ENCODE measurements around the gene GTF3C6.
A peak's percentile ranks its signal among the peaks of the same experiment; 100 is the strongest.

GTF3C6 gene

DNA sequence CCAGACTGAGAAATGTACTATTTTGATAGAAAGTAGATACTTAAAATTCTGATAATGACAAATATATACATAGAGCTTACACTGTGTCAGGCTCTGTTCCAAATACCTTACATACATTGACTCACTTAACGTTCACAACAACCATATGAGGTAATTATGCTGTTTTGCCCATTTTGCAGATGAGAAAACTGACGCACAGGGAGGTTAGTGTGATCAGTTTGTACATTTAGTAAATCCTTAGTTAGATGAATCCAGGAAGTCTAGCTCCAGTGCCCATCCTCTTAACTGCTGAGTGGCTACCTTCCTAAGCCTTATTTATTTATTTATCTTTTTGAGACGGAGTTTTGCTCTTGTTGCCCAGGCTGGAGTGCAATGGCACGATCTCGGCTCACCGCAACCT, 23.3 kb upstream of the GTF3C6 start:
- TF ChIP-seq, protein P1, sequence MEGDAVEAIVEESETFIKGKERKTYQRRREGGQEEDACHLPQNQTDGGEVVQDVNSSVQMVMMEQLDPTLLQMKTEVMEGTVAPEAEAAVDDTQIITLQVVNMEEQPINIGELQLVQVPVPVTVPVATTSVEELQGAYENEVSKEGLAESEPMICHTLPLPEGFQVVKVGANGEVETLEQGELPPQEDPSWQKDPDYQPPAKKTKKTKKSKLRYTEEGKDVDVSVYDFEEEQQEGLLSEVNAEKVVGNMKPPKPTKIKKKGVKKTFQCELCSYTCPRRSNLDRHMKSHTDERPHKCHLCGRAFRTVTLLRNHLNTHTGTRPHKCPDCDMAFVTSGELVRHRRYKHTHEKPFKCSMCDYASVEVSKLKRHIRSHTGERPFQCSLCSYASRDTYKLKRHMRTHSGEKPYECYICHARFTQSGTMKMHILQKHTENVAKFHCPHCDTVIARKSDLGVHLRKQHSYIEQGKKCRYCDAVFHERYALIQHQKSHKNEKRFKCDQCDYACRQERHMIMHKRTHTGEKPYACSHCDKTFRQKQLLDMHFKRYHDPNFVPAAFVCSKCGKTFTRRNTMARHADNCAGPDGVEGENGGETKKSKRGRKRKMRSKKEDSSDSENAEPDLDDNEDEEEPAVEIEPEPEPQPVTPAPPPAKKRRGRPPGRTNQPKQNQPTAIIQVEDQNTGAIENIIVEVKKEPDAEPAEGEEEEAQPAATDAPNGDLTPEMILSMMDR (IDR thresholded peaks at IDR 0.05; ENCODE audit: low read depth, low read length) = no peak
- TF ChIP-seq EZH2phosphoT487 (IDR thresholded peaks at IDR 0.05; ENCODE audit: low read depth) = no peak
- Histone ChIP-seq H3K9me3 (ENCODE audit: insufficient read depth, low read length) (no peaks in the 10 kb centered on the region), H3K4me1 (ENCODE audit: low read length) (peaks cover 15% of the 10 kb centered on the region)

DNA sequence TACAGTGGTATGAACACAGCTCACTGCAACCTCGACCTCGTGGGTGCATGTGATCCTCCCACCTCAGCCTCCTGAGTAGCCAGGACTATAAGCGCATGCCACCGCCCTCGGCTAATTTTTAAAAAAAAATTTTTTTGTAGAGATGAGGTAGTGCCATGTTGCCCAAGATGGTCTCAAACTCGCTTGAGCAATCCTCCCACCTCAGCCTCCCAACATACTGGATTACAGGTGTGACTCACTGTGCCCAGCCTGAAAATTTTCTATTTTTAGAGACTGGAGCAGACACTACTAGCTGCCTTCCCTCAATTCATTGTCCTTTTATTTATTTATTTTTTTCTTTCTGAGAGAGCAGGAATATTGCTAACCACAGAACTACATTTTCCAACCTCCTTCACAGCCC, 20.3 kb upstream of the GTF3C6 start:
- no peaks in the 10 kb centered on the region for H3K27me3 ChIP-seq (ENCODE audit: low read depth, low read length)
- no peak overlapping the region for H2AFZ ChIP-seq (ENCODE audit: low read depth, low read length)
- peaks cover 12% of the 10 kb centered on the region for H3K4me1 ChIP-seq (ENCODE audit: low read length)

More for the DNA sequence above, 23.3 kb upstream of the GTF3C6 start:
- H3K27ac ChIP-seq (ENCODE audit: low read length) = no peak overlapping the region
- H4K20me1 ChIP-seq (ENCODE audit: insufficient read depth, low read length) = no peaks in the 10 kb centered on the region
- no peak overlapping the region for H3K4me2 ChIP-seq (ENCODE audit: low read length)
- H3K4me3 ChIP-seq (ENCODE audit: low read length) = no peak overlapping the region
- H3K79me2 ChIP-seq (ENCODE audit: low read length) = no peaks in the 10 kb centered on the region
- H3K36me3 ChIP-seq (replicated peaks; ENCODE audit: low read depth, low read length) = no peaks in the 10 kb centered on the region
- no peak overlapping the region for H2AFZ ChIP-seq (ENCODE audit: low read depth, low read length)
- H3K27me3 ChIP-seq (ENCODE audit: low read depth, low read length) = no peaks in the 10 kb centered on the region
- H3K9ac ChIP-seq (ENCODE audit: low read length) = no peak overlapping the region

DNA sequence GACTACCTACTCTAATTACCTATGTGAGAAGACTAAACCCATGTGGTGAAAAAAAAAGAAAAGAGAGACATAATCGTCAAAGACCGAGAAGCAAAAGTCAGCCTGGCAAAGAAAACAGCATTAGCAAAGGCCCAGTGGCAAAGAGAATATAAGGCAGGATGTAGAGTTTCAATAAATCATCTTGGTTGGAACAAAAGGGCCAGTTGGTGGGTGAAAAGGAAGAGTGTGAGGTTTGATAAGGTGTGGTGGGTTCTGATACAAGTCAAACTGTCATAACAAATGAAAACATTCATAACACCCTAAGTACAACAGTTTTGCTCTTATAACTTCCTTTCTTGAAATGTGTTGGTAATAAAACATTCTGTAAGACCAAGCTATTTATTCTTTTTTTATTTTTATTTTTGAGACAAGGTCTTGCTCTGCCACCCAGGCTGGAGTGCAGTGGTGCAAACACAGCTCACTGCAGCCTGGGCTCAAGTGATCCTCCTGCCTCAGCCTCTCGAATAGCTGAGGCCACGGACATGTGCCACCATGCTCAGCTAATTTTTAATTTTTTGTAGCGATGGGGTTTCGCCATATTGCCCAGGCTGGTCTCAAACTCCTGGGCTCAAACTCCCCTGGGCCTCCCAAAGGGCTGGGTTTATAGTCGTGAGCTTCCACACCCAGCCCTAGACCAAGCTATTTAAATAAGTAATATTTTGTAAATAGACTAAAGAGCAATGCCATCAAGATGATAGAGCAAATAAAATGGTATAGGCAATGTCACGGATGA, 18.9 kb upstream of the GTF3C6 start:
- H3K9me3 ChIP-seq (ENCODE audit: insufficient read depth, low read length) = no peaks in the 10 kb centered on the region
- H3K27me3 ChIP-seq (ENCODE audit: low read depth, low read length) = no peaks in the 10 kb centered on the region
- TF ChIP-seq, protein P1 (IDR thresholded peaks at IDR 0.05; ENCODE audit: low read depth, low read length) = no peak
- TF ChIP-seq EZH2phosphoT487 (IDR thresholded peaks at IDR 0.05; ENCODE audit: low read depth) = no peak
- no peaks in the 10 kb centered on the region for H4K20me1 ChIP-seq (ENCODE audit: insufficient read depth, low read length)
- H3K9ac ChIP-seq (ENCODE audit: low read length) = no peak overlapping the region
- no peak overlapping the region for H3K4me2 ChIP-seq (ENCODE audit: low read length)
- no peak overlapping the region for H2AFZ ChIP-seq (ENCODE audit: low read depth, low read length)
- H3K27ac ChIP-seq (ENCODE audit: low read length) = no peak overlapping the region
- peaks cover 6% of the 10 kb centered on the region for H3K4me1 ChIP-seq (ENCODE audit: low read length)
- no peak overlapping the region for H3K4me3 ChIP-seq (ENCODE audit: low read length)
- no peaks in the 10 kb centered on the region for H3K79me2 ChIP-seq (ENCODE audit: low read length)
- no peaks in the 10 kb centered on the region for H3K36me3 ChIP-seq (replicated peaks; ENCODE audit: low read depth, low read length)

More for the DNA sequence above, 20.3 kb upstream of the GTF3C6 start:
- Histone ChIP-seq H3K4me3 (ENCODE audit: low read length) (no peak overlapping the region), H3K79me2 (ENCODE audit: low read length) (no peaks in the 10 kb centered on the region), H3K9ac (ENCODE audit: low read length) (no peak overlapping the region), H3K36me3 (replicated peaks; ENCODE audit: low read depth, low read length) (no peaks in the 10 kb centered on the region), H3K9me3 (ENCODE audit: insufficient read depth, low read length) (no peaks in the 10 kb centered on the region), H3K27ac (ENCODE audit: low read length) (no peak overlapping the region), H4K20me1 (ENCODE audit: insufficient read depth, low read length) (no peaks in the 10 kb centered on the region), H3K4me2 (ENCODE audit: low read length) (no peak overlapping the region)
- no peak for TF ChIP-seq EZH2phosphoT487 (IDR thresholded peaks at IDR 0.05; ENCODE audit: low read depth)
- TF ChIP-seq, protein P1 (IDR thresholded peaks at IDR 0.05; ENCODE audit: low read depth, low read length) = no peak

DNA sequence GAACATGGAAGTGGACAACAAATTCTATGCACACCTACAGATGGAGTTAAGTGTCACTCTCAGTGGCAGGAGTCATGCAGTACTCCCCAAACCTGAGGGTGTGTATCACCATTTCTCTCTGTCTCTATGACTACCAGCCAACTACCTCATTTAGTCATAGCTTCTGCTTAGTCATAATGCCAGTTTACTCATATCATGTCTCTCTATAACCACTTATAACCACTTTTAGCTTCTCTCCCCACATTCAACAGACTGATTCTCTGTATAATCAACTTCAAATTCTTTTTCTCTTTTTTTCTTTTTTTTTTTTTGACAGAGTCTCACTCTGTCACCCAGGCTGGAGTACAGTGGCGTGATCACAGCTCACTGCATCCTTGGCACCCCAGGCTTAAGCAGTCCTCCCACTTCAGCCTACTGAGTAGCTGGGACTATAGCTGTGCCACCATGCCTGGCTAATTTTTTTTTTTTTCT, 13.8 kb upstream of the GTF3C6 start:
- no peak overlapping the region for H2AFZ ChIP-seq (ENCODE audit: low read depth, low read length)

More for the DNA sequence above, 13.8 kb upstream of the GTF3C6 start:
- no peaks in the 10 kb centered on the region for H3K36me3 ChIP-seq (replicated peaks; ENCODE audit: low read depth, low read length)
- peak overlapping the region; percentile 58 for H3K4me3 ChIP-seq (ENCODE audit: low read length)
- no peaks in the 10 kb centered on the region for H3K9me3 ChIP-seq (ENCODE audit: insufficient read depth, low read length)
- no peaks in the 10 kb centered on the region for H4K20me1 ChIP-seq (ENCODE audit: insufficient read depth, low read length)
- no peaks in the 10 kb centered on the region for H3K27me3 ChIP-seq (ENCODE audit: low read depth, low read length)
- peak overlapping the region; percentile 68 for H3K4me2 ChIP-seq (ENCODE audit: low read length)
- peaks cover 17% of the 10 kb centered on the region for H3K4me1 ChIP-seq (ENCODE audit: low read length)
- TF ChIP-seq EZH2phosphoT487 (IDR thresholded peaks at IDR 0.05; ENCODE audit: low read depth) = no peak
- TF ChIP-seq, protein P1 (IDR thresholded peaks at IDR 0.05; ENCODE audit: low read depth, low read length) = no peak
- no peaks in the 10 kb centered on the region for H3K79me2 ChIP-seq (ENCODE audit: low read length)
- H3K27ac ChIP-seq (ENCODE audit: low read length) = peak overlapping the region; percentile 87
- H3K9ac ChIP-seq (ENCODE audit: low read length) = no peak overlapping the region

All from OCI-LY3 (cell line).